ENCODE data around the gene KCNMA1.
"Not testable (repeated sequence)": the region's sequence is repeated elsewhere in the genome, so short reads cannot be mapped to it uniquely, and the experiment has no call there.

The KCNMA1 gene

GRCh38 chr10:77412573-77413133, 225.0 kb downstream of the KCNMA1 start:
- DNase-seq, result not testable (repeated sequence)

GRCh38 chr10:77411805-77412204, 225.8 kb downstream of the KCNMA1 start:
- DNase-seq, result no peak

GRCh38 chr10:77410523-77410922, 227.1 kb downstream of the KCNMA1 start:
- no peak for DNase-seq

- DNase-seq, result no peak
Measured at GRCh38 chr10:77409697-77410471, 227.7 kb downstream of the KCNMA1 start.

- no peak for DNase-seq
Measured at GRCh38 chr10:77408259-77408658, 229.3 kb downstream of the KCNMA1 start.

GRCh38 chr10:77406764-77407430, 230.7 kb downstream of the KCNMA1 start:
- DNase-seq, result no peak

- DNase-seq, result no peak
Measured at GRCh38 chr10:77405771-77406241, 231.8 kb downstream of the KCNMA1 start.

- no peak for DNase-seq
Measured at GRCh38 chr10:77404810-77405209, 232.8 kb downstream of the KCNMA1 start.

- no peak for DNase-seq
Measured at GRCh38 chr10:77403761-77404160, 233.8 kb downstream of the KCNMA1 start.

GRCh38 chr10:77401683-77402082, 235.9 kb downstream of the KCNMA1 start:
- no peak for DNase-seq

- no peak for DNase-seq
Measured at GRCh38 chr10:77400033-77400432, 237.6 kb downstream of the KCNMA1 start.

GRCh38 chr10:77398986-77399755, 238.4 kb downstream of the KCNMA1 start:
- DNase-seq, result no peak

GRCh38 chr10:77398558-77398957, 239.1 kb downstream of the KCNMA1 start:
- DNase-seq, result no peak

- no peak for DNase-seq
Measured at GRCh38 chr10:77397103-77397502, 240.5 kb downstream of the KCNMA1 start.

- DNase-seq, result no peak
Measured at GRCh38 chr10:77396290-77396689, 241.3 kb downstream of the KCNMA1 start.

GRCh38 chr10:77393821-77394501, 243.6 kb downstream of the KCNMA1 start:
- no peak for DNase-seq

- no peak for DNase-seq
Measured at GRCh38 chr10:77393411-77393810, 244.2 kb downstream of the KCNMA1 start.

GRCh38 chr10:77392851-77393250, 244.8 kb downstream of the KCNMA1 start:
- DNase-seq, result no peak

- DNase-seq, result no peak
Measured at GRCh38 chr10:77392236-77392721, 245.3 kb downstream of the KCNMA1 start.

GRCh38 chr10:77391605-77392235, 245.9 kb downstream of the KCNMA1 start:
- peak in 1 of 5 experiments; percentile 8 for DNase-seq

- DNase-seq, result no peak
Measured at GRCh38 chr10:77390481-77390891, 247.1 kb downstream of the KCNMA1 start.

All from T-helper 2 cell (primary cell).